ENCODE measurements around the gene DHX8. TPM values are rescaled to one million over a fixed set of nuclear protein-coding genes. Genes with fewer than 3 reads are reported as not detected.

DHX8 gene
- total RNA-seq, 1 donor from 2014 or later, result 32.1 TPM

- no peak for DNase-seq
Measured at GRCh38 chr17:43548689-43549379, 65.1 kb downstream of the DHX8 start.

- no peak for DNase-seq
Measured at GRCh38 chr17:43549496-43549895, 65.7 kb downstream of the DHX8 start.

GRCh38 chr17:43550754-43551153 lies 67.0 kb downstream of the DHX8 start:
- no peak for DNase-seq

- DNase-seq, result no peak
Measured at GRCh38 chr17:43552229-43552837, 68.6 kb downstream of the DHX8 start.

- DNase-seq, result no peak
Measured at GRCh38 chr17:43553573-43553972, 69.8 kb downstream of the DHX8 start.

- no peak for DNase-seq
Measured at GRCh38 chr17:43554857-43555256, 71.1 kb downstream of the DHX8 start.

- DNase-seq, result no peak
Measured at GRCh38 chr17:43556292-43556691, 72.5 kb downstream of the DHX8 start.

- DNase-seq, result no peak
Measured at GRCh38 chr17:43558805-43559160, 75.0 kb downstream of the DHX8 start.

GRCh38 chr17:43559161-43559816 lies 75.5 kb downstream of the DHX8 start:
- DNase-seq, result no peak

GRCh38 chr17:43560461-43561427 lies 77.0 kb downstream of the DHX8 start:
- no peak for DNase-seq

GRCh38 chr17:43562679-43563599 lies 79.2 kb downstream of the DHX8 start:
- peak; percentile 23 for DNase-seq

- no peak for DNase-seq
Measured at GRCh38 chr17:43563600-43564594, 80.1 kb downstream of the DHX8 start.

- no peak for DNase-seq
Measured at GRCh38 chr17:43568506-43569082, 84.8 kb downstream of the DHX8 start.

- DNase-seq, result no peak
Measured at GRCh38 chr17:43570518-43570928, 86.7 kb downstream of the DHX8 start.

- no peak for DNase-seq
Measured at GRCh38 chr17:43572368-43572980, 88.7 kb downstream of the DHX8 start.

GRCh38 chr17:43573579-43574321 lies 90.0 kb downstream of the DHX8 start:
- no peak for DNase-seq

GRCh38 chr17:43574348-43574747 lies 90.6 kb downstream of the DHX8 start:
- no peak for DNase-seq

GRCh38 chr17:43574896-43575525 lies 91.2 kb downstream of the DHX8 start:
- no peak for DNase-seq
